Measurements from ENCODE around the gene ACTR6. TPM values are rescaled to one million over a fixed set of nuclear protein-coding genes. Genes with fewer than 3 reads are reported as not detected.
A peak's percentile ranks its signal among the peaks of the same experiment; 100 is the strongest.

The ACTR6 gene
- total RNA-seq, 1 donor from 2014 or later, result 35.7 TPM

- DNase-seq (ENCODE audit: low read depth), result no peak
- Histone ChIP-seq H3K4me3 (ENCODE audit: low read depth, low read length) (no peak overlapping the region), H3K36me3 (ENCODE audit: control insufficient read depth, insufficient read depth, low read length) (no peaks in the 10 kb centered on the region), H3K27me3 (ENCODE audit: control insufficient read depth, insufficient read depth, low read length) (no peaks in the 10 kb centered on the region)
- TF ChIP-seq, protein P1, sequence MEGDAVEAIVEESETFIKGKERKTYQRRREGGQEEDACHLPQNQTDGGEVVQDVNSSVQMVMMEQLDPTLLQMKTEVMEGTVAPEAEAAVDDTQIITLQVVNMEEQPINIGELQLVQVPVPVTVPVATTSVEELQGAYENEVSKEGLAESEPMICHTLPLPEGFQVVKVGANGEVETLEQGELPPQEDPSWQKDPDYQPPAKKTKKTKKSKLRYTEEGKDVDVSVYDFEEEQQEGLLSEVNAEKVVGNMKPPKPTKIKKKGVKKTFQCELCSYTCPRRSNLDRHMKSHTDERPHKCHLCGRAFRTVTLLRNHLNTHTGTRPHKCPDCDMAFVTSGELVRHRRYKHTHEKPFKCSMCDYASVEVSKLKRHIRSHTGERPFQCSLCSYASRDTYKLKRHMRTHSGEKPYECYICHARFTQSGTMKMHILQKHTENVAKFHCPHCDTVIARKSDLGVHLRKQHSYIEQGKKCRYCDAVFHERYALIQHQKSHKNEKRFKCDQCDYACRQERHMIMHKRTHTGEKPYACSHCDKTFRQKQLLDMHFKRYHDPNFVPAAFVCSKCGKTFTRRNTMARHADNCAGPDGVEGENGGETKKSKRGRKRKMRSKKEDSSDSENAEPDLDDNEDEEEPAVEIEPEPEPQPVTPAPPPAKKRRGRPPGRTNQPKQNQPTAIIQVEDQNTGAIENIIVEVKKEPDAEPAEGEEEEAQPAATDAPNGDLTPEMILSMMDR (IDR thresholded peaks at IDR 0.05; ENCODE audit: insufficient read depth, low read length, poor library complexity, severe bottlenecking), result no peak
Observed at GRCh38 chr12:100248886-100249285, 48.3 kb downstream of the ACTR6 start.

- DNase-seq (ENCODE audit: low read depth), result no peak
- Histone ChIP-seq H3K27me3 (ENCODE audit: control insufficient read depth, insufficient read depth, low read length) (no peaks in the 10 kb centered on the region), H3K36me3 (ENCODE audit: control insufficient read depth, insufficient read depth, low read length) (no peaks in the 10 kb centered on the region), H3K4me3 (ENCODE audit: low read depth, low read length) (no peak overlapping the region)
- TF ChIP-seq, protein P1 (IDR thresholded peaks at IDR 0.05; ENCODE audit: insufficient read depth, low read length, poor library complexity, severe bottlenecking), result no peak
Observed at GRCh38 chr12:100249941-100250340, 49.3 kb downstream of the ACTR6 start.

- DNase-seq (ENCODE audit: low read depth), result peak; percentile 80
- TF ChIP-seq, protein P1 (IDR thresholded peaks at IDR 0.05; ENCODE audit: insufficient read depth, low read length, poor library complexity, severe bottlenecking), result no peak
- no peak overlapping the region for H3K4me3 ChIP-seq (ENCODE audit: low read depth, low read length)
Observed at GRCh38 chr12:100251917-100252316, 51.3 kb downstream of the ACTR6 start.

DNA sequence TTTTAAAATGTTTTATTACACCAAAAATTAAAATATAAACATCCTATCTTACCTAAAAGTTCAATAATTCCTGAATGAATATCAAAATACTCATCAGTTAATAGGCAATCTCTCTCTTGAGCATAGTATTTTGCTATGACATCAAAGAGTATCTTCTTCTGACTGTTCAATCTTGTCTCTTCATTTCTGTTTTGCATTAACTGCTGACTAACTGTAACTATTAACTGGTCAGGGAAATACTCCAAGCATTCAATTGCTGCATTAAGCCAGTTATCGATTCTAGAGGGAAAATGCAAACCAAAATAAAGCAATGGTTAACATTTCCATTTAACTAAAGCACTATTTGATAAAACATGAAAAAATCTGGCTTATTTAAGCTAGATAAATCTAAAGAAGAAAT is 52.8 kb downstream of the ACTR6 start:
- H3K36me3 ChIP-seq (ENCODE audit: control insufficient read depth, insufficient read depth, low read length), result no peaks in the 10 kb centered on the region
- H3K4me3 ChIP-seq (ENCODE audit: low read depth, low read length), result no peak overlapping the region
- no peak for DNase-seq (ENCODE audit: low read depth)
- TF ChIP-seq, protein P1 (IDR thresholded peaks at IDR 0.05; ENCODE audit: insufficient read depth, low read length, poor library complexity, severe bottlenecking), result no peak
- no peaks in the 10 kb centered on the region for H3K27me3 ChIP-seq (ENCODE audit: control insufficient read depth, insufficient read depth, low read length)

More at GRCh38 chr12:100251917-100252316, 51.3 kb downstream of the ACTR6 start:
- Histone ChIP-seq H3K36me3 (ENCODE audit: control insufficient read depth, insufficient read depth, low read length) (no peaks in the 10 kb centered on the region), H3K27me3 (ENCODE audit: control insufficient read depth, insufficient read depth, low read length) (no peaks in the 10 kb centered on the region)

- H3K27me3 ChIP-seq (ENCODE audit: control insufficient read depth, insufficient read depth, low read length), result no peaks in the 10 kb centered on the region
- H3K36me3 ChIP-seq (ENCODE audit: control insufficient read depth, insufficient read depth, low read length), result no peaks in the 10 kb centered on the region
- DNase-seq (ENCODE audit: low read depth), result no peak
- TF ChIP-seq, protein P1 (IDR thresholded peaks at IDR 0.05; ENCODE audit: insufficient read depth, low read length, poor library complexity, severe bottlenecking), result no peak
- no peak overlapping the region for H3K4me3 ChIP-seq (ENCODE audit: low read depth, low read length)
Observed at GRCh38 chr12:100254876-100255275, 54.3 kb downstream of the ACTR6 start.

DNA sequence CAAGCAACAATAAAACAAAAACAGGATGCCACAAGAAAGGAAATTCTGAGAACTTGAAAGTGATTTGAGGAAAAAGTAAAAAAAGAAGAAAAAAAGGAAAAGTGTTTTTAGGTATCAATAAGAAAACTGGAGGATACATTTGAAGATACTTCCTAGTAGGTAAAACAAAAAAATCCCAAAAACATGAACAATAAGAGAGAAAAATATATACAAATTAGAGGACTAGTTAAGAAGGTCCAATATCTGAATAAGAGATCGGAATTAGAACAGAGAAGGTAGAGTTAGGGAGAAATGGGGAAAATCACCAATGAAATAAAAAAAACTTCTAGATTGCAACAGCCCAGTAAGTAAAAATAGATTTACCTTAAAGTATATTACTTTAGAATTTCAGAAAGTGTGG is 57.5 kb downstream of the ACTR6 start:
- no peak for DNase-seq (ENCODE audit: low read depth)
- no peaks in the 10 kb centered on the region for H3K27me3 ChIP-seq (ENCODE audit: control insufficient read depth, insufficient read depth, low read length)
- TF ChIP-seq, protein P1 (IDR thresholded peaks at IDR 0.05; ENCODE audit: insufficient read depth, low read length, poor library complexity, severe bottlenecking), result no peak

More for the DNA sequence above, 57.5 kb downstream of the ACTR6 start:
- H3K4me3 ChIP-seq (ENCODE audit: low read depth, low read length), result no peak overlapping the region
- H3K36me3 ChIP-seq (ENCODE audit: control insufficient read depth, insufficient read depth, low read length), result no peaks in the 10 kb centered on the region
